ENCODE results near the gene FDXACB1.

FDXACB1 gene

GRCh38 chr11:111841370-111842053, 37.5 kb downstream of the FDXACB1 start:
- DNase-seq = peak; percentile 91

GRCh38 chr11:111840143-111840542, 38.8 kb downstream of the FDXACB1 start:
- DNase-seq = no peak

DNA sequence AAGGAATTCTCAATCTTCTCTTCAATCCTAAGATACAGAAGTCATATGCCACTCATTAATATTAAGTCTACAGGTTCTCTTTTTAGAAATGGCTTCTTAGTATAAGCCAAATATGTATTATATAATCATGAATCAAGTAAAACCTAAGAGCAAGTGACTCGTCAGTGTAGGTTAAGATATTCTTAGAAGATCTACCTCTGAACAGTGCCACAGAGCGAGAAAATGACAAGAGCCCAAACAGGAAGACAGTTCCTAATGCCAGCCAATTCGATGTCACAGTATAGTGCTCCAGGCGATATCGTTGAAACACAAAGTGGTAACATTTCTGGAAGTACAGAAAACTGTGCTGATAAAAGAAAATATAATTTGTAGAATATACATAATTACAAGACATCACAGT, 40.9 kb downstream of the FDXACB1 start:
- DNase-seq = no peak

GRCh38 chr11:111837366-111837891, 41.5 kb downstream of the FDXACB1 start:
- DNase-seq = no peak

GRCh38 chr11:111836721-111837120, 42.2 kb downstream of the FDXACB1 start:
- DNase-seq = no peak

DNA sequence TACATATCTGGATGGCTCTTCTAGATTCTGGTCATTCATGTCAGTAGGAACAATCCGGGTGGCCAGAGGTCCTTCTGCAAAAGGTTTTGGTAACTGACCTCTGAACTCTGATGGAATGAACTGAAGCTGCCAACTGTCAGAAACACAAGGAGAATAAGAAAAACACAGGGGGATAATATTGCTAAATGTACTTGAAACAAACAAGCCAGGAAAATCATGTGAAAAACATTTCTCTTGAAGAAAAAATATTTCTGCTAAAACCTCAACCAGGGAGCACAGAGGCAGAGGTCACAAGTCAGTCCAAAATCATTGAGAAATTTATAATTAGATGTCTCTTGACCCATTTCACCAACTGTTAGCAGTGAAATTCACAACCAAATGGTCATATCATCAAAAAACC, 42.8 kb downstream of the FDXACB1 start:
- no peak for DNase-seq

DNA sequence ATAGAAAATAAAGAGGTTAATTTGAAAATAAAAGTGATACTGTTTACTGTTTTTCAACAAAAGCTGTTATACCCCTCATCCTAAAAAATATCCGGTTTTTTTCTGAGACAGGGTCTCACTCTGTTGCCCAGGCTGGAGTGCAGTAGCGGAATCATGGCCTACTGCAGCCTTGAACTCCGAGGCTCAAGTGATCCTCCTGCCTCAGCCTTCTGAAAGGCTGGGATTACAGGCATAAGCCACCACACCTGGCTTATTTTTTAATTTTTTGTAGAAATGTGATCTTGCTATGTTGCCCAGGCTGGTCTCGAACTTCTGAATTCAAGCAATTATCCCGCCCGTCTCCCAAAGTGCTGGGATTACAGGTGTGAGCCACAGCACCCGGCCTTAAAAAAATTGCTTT, 43.3 kb downstream of the FDXACB1 start:
- DNase-seq = no peak

DNA sequence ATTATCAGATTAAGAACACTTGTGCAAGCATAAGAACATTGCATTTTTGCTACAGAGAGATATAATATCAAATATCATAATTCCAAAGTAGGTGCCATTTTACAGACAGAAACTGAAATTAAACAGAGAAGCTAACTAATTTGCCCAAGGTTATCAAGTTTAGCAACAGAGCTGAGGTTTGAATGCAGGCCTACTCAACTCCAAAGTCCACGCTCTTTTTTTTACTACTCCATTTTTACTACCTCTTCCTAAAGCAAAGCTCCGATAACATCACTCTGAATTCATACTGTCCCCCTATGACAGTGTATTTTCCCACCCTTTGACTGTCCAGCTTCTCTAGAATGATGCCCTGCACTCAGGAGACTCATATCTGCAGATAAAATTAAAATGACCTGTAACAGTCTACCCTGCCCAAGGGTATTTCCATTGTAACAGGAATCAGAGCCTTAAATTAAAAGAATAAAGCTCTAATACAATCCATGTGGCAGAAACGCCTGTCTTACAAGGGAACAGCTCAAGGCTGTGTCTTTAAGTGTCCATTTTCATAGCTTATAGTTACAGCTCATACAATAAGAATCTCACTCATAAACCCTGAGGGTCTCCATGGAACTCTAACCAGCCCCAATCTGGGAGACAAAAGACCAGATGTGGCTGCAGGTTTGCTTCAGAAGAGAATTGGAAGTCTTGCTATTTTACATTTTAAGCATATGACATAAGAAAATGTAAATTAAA, 44.4 kb downstream of the FDXACB1 start:
- DNase-seq = no peak

- DNase-seq = no peak
Measured at GRCh38 chr11:111833524-111833923, 45.4 kb downstream of the FDXACB1 start.

- DNase-seq = no peak
Measured at GRCh38 chr11:111829185-111829968, 49.6 kb downstream of the FDXACB1 start.

DNA sequence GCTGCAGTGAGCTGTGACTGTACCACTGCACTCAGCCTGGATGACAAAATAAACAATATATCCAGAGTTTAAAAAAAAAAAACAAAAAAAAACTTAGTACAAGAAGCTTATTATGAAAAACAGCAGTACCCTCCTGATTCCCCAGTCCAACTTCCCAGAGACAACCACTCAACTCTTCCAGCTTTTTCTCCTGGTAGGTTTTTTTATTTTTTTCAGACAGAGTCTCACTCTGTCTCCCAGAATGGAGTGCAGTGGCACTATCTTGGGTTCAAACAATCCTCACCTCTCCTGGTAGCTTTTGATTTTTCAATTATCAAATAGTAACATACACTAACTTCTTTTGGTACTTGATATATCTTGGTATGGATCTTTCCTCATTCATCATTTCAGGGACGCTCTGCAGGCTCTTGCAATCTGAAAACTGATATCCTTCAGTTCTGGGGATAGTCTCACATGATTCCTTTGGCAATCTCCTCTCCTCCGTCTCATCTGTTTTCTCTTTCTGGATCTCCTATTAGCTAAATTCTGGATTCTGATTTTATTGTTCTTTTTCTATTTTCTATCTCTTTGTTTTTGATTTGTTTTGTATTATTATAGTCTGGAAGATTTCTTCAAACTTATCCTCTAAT, 52.5 kb downstream of the FDXACB1 start:
- DNase-seq = no peak

Data from stimulated activated CD4-positive, alpha-beta T cell treated with anti-CD3 and anti-CD28 coated beads, Interleukin-2, amount 100 ng/mL, for 48 hours (primary cell).